HG02884 (cell line): Measurements from ENCODE around the gene OTOA.
"Not testable (repeated sequence)": the region's sequence is repeated elsewhere in the genome, so short reads cannot be mapped to it uniquely, and the experiment has no call there.

Experiments used
- ATAC-seq: cut with Tn5 transposase; IDR thresholded peaks from one replicate; pipeline ENCODE4 v1.9.1; 2021; ENCODE audit warnings: mild to moderate bottlenecking, moderate library complexity; ENCODE audit not compliant: unreplicated experiment

Gene OTOA

DNA sequence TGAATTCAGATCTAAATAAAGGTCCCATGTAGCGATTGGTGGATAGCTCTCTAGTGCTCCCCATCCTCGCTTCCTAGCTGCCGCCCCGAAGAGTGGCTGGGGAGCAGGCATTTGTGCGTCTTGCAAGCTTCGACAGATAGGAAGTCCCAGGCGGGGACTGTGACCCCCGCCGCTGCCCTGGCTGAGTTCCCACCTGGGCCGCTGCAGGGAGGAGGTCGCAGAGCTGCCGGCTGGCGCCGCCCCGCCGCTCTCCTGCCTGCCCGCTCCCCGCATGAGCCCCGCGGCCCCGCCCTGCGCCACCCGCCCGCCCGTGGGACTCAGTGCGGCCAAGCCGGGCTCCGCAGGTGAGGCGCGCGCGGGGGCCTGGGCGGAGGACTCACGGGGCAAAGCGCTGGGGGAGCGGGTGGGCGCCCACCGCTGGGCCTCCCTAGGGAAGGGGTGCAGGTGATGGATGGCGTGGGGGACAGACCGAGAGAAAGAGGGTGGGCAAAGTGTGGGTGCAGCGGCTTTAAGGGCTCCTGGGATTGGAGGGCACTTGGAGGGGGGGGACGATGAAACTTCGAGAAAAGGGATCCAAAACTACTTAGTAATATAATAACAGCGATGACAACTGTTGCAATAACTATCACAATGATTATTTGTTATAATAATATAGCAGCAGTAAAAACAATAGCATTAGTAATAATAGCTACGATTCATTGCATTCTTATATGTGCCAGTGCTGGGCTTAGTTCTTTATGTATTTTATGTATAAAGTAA is at the start of gene OTOA:
OTOA (plus strand) TSS at position 80 of the 759 bp plus-strand sequence. CDS start 14,547 bp downstream, outside the sequence.
- ATAC-seq = no peak

GRCh38 chr16:21614896-21615295 is 48.9 kb upstream of the OTOA start:
- no peak for ATAC-seq

DNA sequence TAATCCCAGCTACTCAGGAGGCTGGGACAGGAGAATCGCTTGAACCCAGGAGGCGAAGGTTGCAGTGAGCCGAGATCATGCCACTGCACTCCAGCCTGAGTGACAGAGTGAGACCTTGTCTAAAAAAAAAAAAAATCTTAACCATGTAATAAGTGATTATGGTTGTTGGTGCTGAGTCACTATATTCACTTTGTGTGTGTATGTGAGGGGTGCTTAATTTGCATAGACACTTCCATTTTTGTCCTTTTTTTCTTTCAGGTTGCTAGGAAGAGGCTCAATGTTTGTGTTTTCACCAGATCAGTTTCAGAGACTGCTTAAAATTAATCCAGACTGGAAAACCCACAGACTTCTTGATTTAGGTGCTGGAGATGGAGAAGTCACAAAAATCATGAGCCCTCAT is 46.2 kb upstream of the OTOA start:
- no peak for ATAC-seq

DNA sequence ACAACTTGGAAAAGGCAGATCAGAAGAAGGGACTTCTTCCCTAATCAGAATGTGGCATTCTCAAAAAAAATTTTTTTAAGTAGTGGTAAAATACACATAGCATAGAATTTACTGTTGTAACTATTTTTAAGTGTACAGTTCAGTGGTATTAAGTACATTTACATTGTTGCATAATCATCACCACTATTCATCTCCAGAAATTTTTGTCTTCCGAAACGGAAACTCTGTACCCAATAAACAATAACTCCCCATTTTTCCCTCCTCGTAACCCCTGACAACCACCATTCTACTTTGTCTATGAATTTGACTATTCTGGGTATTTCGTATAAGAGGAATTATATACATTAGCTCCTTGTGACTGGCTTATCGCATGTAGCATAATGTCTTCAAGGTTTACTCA is 45.5 kb upstream of the OTOA start:
- no peak for ATAC-seq

DNA sequence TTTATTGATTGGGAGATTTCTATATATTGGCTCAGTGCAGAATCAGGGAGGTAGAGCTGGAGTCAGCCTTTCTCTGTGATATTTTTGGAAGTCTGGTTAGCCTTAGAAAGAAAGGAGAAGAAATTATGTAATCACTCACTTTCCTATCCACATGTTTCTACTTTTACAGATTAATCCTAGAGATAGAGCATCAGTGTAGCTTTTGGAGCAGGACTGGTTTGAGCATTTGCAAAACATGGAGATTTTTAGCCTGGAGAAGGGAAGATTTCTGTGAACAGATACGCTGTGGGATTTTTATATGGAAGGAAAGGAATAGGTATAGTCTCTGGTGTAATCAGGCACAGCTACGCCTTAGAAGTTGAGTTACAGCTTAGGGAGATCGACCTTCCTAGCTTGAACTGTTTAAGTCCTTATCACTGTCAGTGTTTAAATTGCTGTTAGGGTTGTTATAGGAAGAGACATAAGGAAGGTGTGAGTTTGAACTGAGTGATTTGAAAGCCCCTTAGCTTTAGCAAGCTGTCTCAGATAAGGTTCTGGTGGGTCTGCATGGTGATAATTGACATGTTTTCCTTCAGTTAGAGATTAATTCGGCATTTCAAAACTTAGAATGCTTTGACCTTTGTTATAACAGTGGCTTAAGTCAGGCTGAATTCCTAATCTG is 43.9 kb upstream of the OTOA start:
- no peak for ATAC-seq

- ATAC-seq = no peak
Measured at GRCh38 chr16:21620592-21620991, 43.2 kb upstream of the OTOA start.

- no peak for ATAC-seq
Measured at GRCh38 chr16:21622545-21622944, 41.2 kb upstream of the OTOA start.

DNA sequence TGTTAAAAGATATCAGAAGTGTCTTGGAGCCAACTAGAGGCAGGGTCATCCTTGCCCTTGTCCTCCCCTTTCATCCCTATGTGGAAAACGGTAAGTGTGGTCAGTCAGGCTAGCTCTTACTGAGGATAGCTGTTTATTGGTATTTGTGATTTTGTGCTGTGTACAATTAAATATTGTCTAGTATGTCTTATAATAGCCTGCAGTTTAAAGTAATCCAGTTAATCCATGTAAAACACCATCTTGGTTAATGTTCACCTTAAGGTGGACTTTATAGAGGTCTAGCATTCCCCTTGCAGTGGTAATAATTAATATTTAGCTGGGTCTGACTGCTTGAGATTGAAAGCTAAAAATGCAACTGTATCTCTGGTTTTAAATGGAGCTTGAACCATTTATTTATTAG is 38.7 kb upstream of the OTOA start:
- no peak for ATAC-seq

DNA sequence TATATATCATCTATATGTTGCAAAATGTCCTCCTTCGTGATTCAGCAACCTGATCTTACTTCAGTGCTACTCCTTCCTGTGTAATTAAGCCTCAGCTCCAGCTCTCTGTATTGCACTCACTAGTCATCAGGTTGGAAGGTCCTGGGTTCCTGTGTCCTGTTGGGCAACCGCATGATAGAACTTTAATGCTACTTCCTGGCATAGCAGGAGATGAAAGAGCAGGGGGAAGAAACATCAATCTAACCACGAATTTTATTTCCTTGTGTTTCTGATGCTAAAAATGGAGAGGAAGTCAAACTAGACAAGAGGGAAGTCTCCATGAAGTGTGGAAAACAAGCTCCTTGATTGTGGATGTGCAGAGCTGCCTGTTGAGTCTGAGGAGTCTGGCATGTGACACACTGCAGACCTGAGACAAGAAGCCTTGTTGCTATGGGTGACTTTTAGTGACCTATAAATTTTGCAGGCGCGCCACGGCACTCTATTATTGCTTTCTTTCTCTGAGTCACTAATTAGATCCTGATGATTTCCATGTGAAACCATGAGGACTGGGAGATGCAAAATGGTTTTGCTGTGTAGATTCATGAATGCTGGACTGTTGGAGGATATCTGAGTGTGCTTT is 37.0 kb upstream of the OTOA start:
- no peak for ATAC-seq

DNA sequence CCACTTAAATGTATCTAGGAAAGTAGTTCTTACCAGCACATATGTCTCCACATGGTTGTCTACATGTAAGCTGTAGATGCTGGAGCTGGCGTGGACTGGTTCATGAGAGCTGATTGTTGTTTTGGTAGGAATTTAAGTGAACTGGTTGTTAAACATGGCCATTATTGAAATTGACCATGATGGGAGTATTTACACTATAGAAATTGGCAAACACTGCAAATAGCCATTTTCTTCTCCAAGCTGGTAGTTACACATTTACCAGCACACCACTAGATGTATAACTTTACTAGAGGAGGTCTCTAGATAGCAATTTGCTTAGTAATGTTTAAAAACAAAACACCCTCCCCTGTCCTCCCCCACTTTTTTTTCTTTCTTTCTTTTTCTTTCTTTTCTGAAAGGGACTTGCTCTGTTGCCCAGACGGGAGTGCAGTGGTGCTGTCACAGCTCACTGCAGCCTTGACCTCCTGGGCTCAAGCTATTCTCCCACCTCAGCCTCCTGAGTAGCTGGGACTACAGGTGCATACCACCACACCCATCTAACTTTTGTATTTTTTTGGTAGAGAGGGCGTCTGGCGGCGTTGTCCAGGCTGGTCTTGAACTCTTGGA is 35.5 kb upstream of the OTOA start:
- ATAC-seq = no peak

DNA sequence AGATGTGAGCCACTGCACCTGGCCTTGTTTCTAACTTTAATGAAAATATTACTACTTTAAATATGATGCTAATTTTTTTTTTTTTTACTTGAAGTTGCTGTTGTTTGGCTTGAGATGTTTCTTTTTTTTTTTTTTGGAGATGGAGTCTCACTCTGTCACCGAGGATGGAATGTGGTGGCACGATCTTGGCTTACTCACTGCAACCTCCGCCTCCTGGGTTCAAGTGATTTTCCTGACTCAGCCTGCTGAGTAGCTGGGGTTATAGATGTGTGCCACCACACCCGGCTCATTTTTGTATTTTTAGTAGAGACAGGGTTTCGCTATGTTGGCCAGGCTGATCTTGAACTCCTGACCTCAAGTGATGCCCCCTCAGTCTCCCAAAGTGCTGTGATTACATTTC is 35.0 kb upstream of the OTOA start:
- no peak for ATAC-seq

DNA sequence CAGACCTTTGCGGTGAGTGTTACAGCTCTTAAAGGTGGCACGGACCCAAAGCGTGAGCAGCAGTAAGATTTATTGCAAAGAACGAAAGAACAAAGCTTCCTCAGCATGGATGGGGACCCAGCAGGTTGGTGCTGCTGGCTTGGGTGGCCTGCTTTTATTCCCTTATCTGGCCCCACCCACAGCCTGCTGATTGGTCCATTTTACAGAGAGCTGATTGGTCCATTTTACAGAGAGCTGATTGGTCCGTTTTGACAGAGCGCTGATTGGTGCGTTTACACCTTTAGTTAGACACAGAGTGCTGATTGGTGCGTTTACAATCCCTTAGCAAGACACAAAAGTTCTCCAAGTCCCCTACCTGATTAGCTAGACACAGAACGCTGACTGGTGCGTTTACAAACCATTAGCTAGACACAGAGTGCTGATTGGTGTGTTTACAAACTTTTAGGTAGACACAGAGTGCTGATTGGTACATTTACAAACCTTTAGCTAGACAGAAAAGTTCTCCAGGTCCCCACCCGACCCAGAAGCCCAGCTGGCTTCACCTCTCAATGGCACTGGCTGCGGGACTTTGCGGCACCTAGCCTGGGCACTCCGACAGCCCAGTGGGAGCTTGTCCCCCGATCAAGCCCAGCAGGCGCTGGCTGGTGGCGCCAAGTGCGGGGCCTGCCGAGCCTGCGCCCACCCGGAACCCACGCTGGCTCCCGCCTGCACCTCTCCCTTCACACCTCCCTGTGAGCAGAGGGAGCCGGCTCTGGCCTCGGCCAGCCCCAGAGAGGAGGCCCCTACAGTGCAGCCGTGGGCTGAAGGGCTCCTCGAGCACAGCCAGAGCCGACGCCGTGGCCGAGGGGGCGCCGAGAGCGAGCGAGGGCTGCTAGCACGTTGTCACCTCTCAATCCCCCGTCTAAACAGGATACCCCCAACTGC is 33.9 kb upstream of the OTOA start:
- not testable (repeated sequence) for ATAC-seq

DNA sequence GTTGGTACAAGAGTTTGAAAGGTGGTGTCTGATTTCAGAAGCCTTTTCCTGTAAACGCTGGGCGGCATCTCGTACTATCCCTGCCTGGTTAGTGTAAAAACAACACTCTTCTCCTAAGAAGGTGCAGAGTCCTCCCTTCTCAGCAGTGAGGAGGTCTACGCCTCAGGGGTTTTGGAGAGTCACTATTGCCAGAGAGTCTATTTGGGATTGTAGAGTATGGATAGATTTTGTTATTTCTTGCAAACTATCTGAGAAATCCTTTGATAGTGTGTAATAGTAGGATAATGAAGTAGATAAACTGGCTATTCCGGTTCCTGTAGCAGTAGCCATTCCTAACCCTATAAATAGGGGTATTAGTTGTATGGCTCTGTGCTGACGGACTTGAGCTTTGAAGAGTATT is 32.9 kb upstream of the OTOA start:
- not testable (repeated sequence) for ATAC-seq

- ATAC-seq = not testable (repeated sequence)
Measured at GRCh38 chr16:21631376-21631775, 32.4 kb upstream of the OTOA start.

- not testable (repeated sequence) for ATAC-seq
Measured at GRCh38 chr16:21631951-21632575, 31.7 kb upstream of the OTOA start.

DNA sequence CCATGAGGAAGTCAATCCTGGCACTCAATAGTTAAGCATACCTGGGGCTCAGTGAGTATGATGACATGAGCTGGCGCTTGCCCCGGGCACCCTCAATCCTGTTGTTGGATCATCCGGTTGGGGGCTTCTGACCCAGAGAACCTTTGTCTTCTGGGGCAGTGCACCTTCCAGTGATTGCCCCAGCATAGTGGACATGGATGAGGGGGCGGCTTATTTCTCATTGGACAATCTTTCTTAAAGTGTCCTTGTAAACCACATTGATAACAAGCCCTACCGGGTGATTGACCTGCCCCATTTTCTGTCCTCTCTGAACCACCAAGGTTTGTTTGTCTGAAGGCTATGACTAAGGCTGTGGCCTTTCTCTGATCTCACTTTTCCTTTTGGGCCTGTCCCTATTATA is 29.6 kb upstream of the OTOA start:
- ATAC-seq = no peak

GRCh38 chr16:21635694-21636093 is 28.1 kb upstream of the OTOA start:
- ATAC-seq = not testable (repeated sequence)

- no peak for ATAC-seq
Measured at GRCh38 chr16:21637032-21637968, 26.5 kb upstream of the OTOA start.

DNA sequence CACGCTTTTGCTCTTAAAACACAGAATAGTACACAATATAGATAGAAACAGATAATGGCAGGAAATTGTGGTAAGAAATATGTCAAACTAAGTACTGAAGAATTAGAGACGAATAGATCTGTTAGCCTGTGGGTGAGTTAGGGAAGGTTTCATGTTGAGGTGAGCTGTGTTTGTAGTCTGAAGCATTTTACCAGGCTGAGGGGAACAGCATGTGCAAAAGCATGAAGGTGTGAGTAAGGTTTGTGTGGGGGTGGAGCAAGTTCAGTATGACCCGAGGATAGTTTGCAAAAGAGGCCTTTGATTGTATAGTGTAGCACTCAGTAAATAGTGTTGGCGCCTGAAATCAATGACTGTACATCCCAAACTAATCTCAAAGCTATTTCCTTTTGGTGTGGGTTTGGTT is 25.2 kb upstream of the OTOA start:
- no peak for ATAC-seq
